Upper lobe of right lung (tissue), 1 donor: ENCODE results near the gene CEP89. TPM values are rescaled to one million over a fixed set of nuclear protein-coding genes. Genes with fewer than 3 reads are reported as not detected.
"Not testable (repeated sequence)": the region's sequence is repeated elsewhere in the genome, so short reads cannot be mapped to it uniquely, and the experiment has no call there.

Experiments used
- ATAC-seq: fragments of 200-7000 bp; cut with Tn5 transposase; one replicate; pipeline ENCODE4 v1.9.1; 2020; ENCODE audit warnings: mild to moderate bottlenecking, moderate library complexity
- DNase-seq: peaks from one replicate; pipeline ENCODE4 v3.0.0-alpha.2; 2020
- H3K27ac ChIP-seq: fragments of 200-600 bp; one replicate; pipeline ENCODE4 v1.8.0; 2022
- H3K27me3 ChIP-seq: fragments of 200-600 bp; one replicate; pipeline ENCODE4 v1.8.0; 2022; ENCODE audit warnings: mild to moderate bottlenecking
- H3K36me3 ChIP-seq: fragments of 200-600 bp; one replicate; pipeline ENCODE4 v1.8.0; 2022
- H3K4me1 ChIP-seq: fragments of 200-600 bp; one replicate; pipeline ENCODE4 v1.8.0; 2022
- H3K4me3 ChIP-seq: fragments of 200-600 bp; one replicate; pipeline ENCODE4 v1.8.0; 2022; ENCODE audit warnings: mild to moderate bottlenecking
- H3K9me3 ChIP-seq: fragments of 200-600 bp; one replicate; pipeline ENCODE4 v1.8.0; 2022
- CTCF ChIP-seq: fragments of 200-600 bp; IDR thresholded peaks from one replicate; pipeline ENCODE4 v1.8.0; 2022; ENCODE audit warnings: antibody characterized with exemption
- intact Hi-C: fragments of 100-400 bp; cut with DNase I; formaldehyde crosslinking; loops from one replicate; pipeline ENCODE4 v1.11.0; 2022
- total RNA-seq: library from RNA; stranded (reverse); fragmentation: NEBNext Ultra II Directional; extraction: Animal tissue kit (Norgen Biotek cat#: 25700); gene quantifications from one replicate; pipeline ENCODE4 v1.2.1, GENCODE V29; 2021
- donor health status: DM: no; HTN: yes; CAD: no; lungs with severe emphysema.

CEP89 gene
- total RNA-seq, 1 donor from 2014 or later = 19.3 TPM

- H3K27ac ChIP-seq = no peak within 1 kb of the TSS
- peak; percentile 28 for DNase-seq
- no peaks in the 10 kb centered on the region for H3K9me3 ChIP-seq
- H3K4me1 ChIP-seq = no peaks in the 10 kb centered on the region
- intact Hi-C loops = no loop called here
- TF ChIP-seq CTCF = no peak
- ATAC-seq = no peak
- no peaks in the 10 kb centered on the region for H3K36me3 ChIP-seq
- H3K4me3 ChIP-seq = no peak within 1 kb of the TSS
- no peaks in the 10 kb centered on the region for H3K27me3 ChIP-seq
These were observed 102.3 kb downstream of the CEP89 start, which contains the start of gene SLC7A9 for GRCh38 chr19:32869369-32869965. TSS of gene SLC7A9 (minus strand) at chr19:32869767. CDS start at chr19:32868534, 1,233 bp downstream.

- DNase-seq (peak; percentile 48), ATAC-seq (no peak)
- Histone ChIP-seq H3K4me3 (no peak overlapping the region), H3K27me3 (no peaks in the 10 kb centered on the region), H3K27ac (no peak overlapping the region), H3K4me1 (no peaks in the 10 kb centered on the region), H3K9me3 (no peaks in the 10 kb centered on the region), H3K36me3 (no peaks in the 10 kb centered on the region)
- intact Hi-C loops = no loop called here
- TF ChIP-seq CTCF = no peak
These were observed 103.4 kb downstream of the CEP89 start for GRCh38 chr19:32868206-32868950.

GRCh38 chr19:32867436-32867835 is 104.3 kb downstream of the CEP89 start:
- H3K27ac ChIP-seq, H3K36me3 ChIP-seq, H3K9me3 ChIP-seq, intact Hi-C loops, H3K4me3 ChIP-seq, ATAC-seq, H3K27me3 ChIP-seq, H3K4me1 ChIP-seq: not testable (repeated sequence)
- DNase-seq = peak; percentile 25

- intact Hi-C loops = no loop called here
- no peak for TF ChIP-seq CTCF
- ATAC-seq (no peak), DNase-seq (peak; percentile 46)
- no peaks in the 10 kb centered on the region for H3K4me1 ChIP-seq
- H3K27me3 ChIP-seq = no peaks in the 10 kb centered on the region
- no peak overlapping the region for H3K27ac ChIP-seq
- no peak overlapping the region for H3K4me3 ChIP-seq
- no peaks in the 10 kb centered on the region for H3K9me3 ChIP-seq
- H3K36me3 ChIP-seq = no peaks in the 10 kb centered on the region
These were observed 105.0 kb downstream of the CEP89 start for GRCh38 chr19:32866564-32867265.

- H3K4me1 ChIP-seq = no peaks in the 10 kb centered on the region
- no peaks in the 10 kb centered on the region for H3K36me3 ChIP-seq
- intact Hi-C loops = no loop called here
- no peaks in the 10 kb centered on the region for H3K9me3 ChIP-seq
- no peak overlapping the region for H3K27ac ChIP-seq
- H3K27me3 ChIP-seq = no peaks in the 10 kb centered on the region
- DNase-seq (peak; percentile 43), ATAC-seq (peak; percentile 20)
- TF ChIP-seq CTCF = no peak
- H3K4me3 ChIP-seq = no peak overlapping the region
These were observed 105.7 kb downstream of the CEP89 start for GRCh38 chr19:32866061-32866460.

- Histone ChIP-seq H3K36me3 (no peaks in the 10 kb centered on the region), H3K4me1 (no peaks in the 10 kb centered on the region), H3K9me3 (no peaks in the 10 kb centered on the region), H3K27me3 (no peaks in the 10 kb centered on the region), H3K27ac (no peak overlapping the region), H3K4me3 (no peak overlapping the region)
- intact Hi-C loops = no loop called here
- no peak for TF ChIP-seq CTCF
- peak; percentile 39 for DNase-seq
- no peak for ATAC-seq
These were observed 106.4 kb downstream of the CEP89 start for GRCh38 chr19:32865326-32865725.
